ENCODE measurements around the gene CTDNEP1. TPM values are rescaled to one million over a fixed set of nuclear protein-coding genes. Genes with fewer than 3 reads are reported as not detected.
A peak's percentile ranks its signal among the peaks of the same experiment; 100 is the strongest.

Gene CTDNEP1
- total RNA-seq, 3 donors from 2014 or later (not counting 1 experiment from before 2014, with no cell fraction given) = 127 to 139 (median 131) TPM

- no peak overlapping the region for H3K27ac ChIP-seq (ENCODE audit: low read length)
- peaks cover 20% of the 10 kb centered on the region for H3K4me1 ChIP-seq (ENCODE audit: control insufficient read depth, insufficient read depth, low read length)
- Mint-ChIP-seq H3K9me3 (no peaks in the 10 kb centered on the region), H3K4me3 (no peak overlapping the region), H3K27me3 (ENCODE audit: low read depth in 2 of 2) (peaks cover 16 to 22% of the 10 kb centered on the region in 2 donors), H3K4me1 (peaks cover 17% of the 10 kb centered on the region in 2 donors), H3K36me3 (no peaks in the 10 kb centered on the region), H3K27ac (no peak overlapping the region)
- TF ChIP-seq CTCF (IDR thresholded peaks at IDR 0.05) = no peak
- no CpG with 5 or more reads among the region's 1 CpG for WGBS (ENCODE audit: insufficient coverage)
- H3K4me3 ChIP-seq (ENCODE audit: low read length) = no peak overlapping the region
- no peaks in the 10 kb centered on the region for H3K9me3 ChIP-seq (ENCODE audit: control insufficient read depth, insufficient read depth, low read length)
- peaks cover 19% of the 10 kb centered on the region for H3K27me3 ChIP-seq (ENCODE audit: control insufficient read depth, insufficient read depth, low read length)
- intact Hi-C loops (cut with micrococcal nuclease) = no loop called here
- ATAC-seq (no peak), DNase-seq (peak in 1 of 2 donors; percentile 2)
- H3K36me3 ChIP-seq (ENCODE audit: control insufficient read depth, insufficient read depth, low read length) = no peaks in the 10 kb centered on the region
Observed at GRCh38 chr17:7266784-7267183, 15.2 kb upstream of the CTDNEP1 start.

GRCh38 chr17:7263801-7264078, 12.2 kb upstream of the CTDNEP1 start:
- Histone ChIP-seq H3K27ac (ENCODE audit: low read length) (no peak overlapping the region), H3K4me3 (ENCODE audit: low read length) (no peak overlapping the region), H3K36me3 (ENCODE audit: control insufficient read depth, insufficient read depth, low read length) (peaks cover 9% of the 10 kb centered on the region), H3K4me1 (ENCODE audit: control insufficient read depth, insufficient read depth, low read length) (peaks cover 34% of the 10 kb centered on the region), H3K27me3 (ENCODE audit: control insufficient read depth, insufficient read depth, low read length) (peaks cover 24% of the 10 kb centered on the region), H3K9me3 (ENCODE audit: control insufficient read depth, insufficient read depth, low read length) (no peaks in the 10 kb centered on the region)
- intact Hi-C loops (cut with micrococcal nuclease) = no loop called here
- ATAC-seq (no peak), DNase-seq (no peak)
- peaks cover 17% of the 10 kb centered on the region in 2 donors for H3K4me1 Mint-ChIP-seq
- no peak overlapping the region for H3K27ac Mint-ChIP-seq
- no peaks in the 10 kb centered on the region for H3K36me3 Mint-ChIP-seq
- 47% methylated on average over 4 of the region's 4 CpGs for WGBS (ENCODE audit: insufficient coverage)
- no peaks in the 10 kb centered on the region for H3K9me3 Mint-ChIP-seq
- H3K4me3 Mint-ChIP-seq = peak overlapping the region; percentile 82
- no peak for TF ChIP-seq CTCF (IDR thresholded peaks at IDR 0.05)
- peaks cover 16 to 17% of the 10 kb centered on the region in 2 donors for H3K27me3 Mint-ChIP-seq (ENCODE audit: low read depth in 2 of 2)

- Mint-ChIP-seq H3K36me3 (no peaks in the 10 kb centered on the region), H3K27me3 (ENCODE audit: low read depth in 2 of 2) (peaks cover 16 to 17% of the 10 kb centered on the region in 2 donors), H3K9me3 (no peaks in the 10 kb centered on the region), H3K4me3 (peak overlapping the region; percentile 82), H3K4me1 (peaks cover 17% of the 10 kb centered on the region in 2 donors), H3K27ac (peak overlapping the region in 1 of 2 donors; percentile 80)
- TF ChIP-seq CTCF (IDR thresholded peaks at IDR 0.05) = no peak
- DNase-seq = peak in 1 of 2 donors; percentile 41
- intact Hi-C loops (cut with micrococcal nuclease) = no loop called here
- Histone ChIP-seq H3K9me3 (ENCODE audit: control insufficient read depth, insufficient read depth, low read length) (no peaks in the 10 kb centered on the region), H3K4me3 (ENCODE audit: low read length) (no peak overlapping the region), H3K36me3 (ENCODE audit: control insufficient read depth, insufficient read depth, low read length) (peaks cover 10% of the 10 kb centered on the region), H3K27ac (ENCODE audit: low read length) (no peak overlapping the region), H3K4me1 (ENCODE audit: control insufficient read depth, insufficient read depth, low read length) (peaks cover 34% of the 10 kb centered on the region), H3K27me3 (ENCODE audit: control insufficient read depth, insufficient read depth, low read length) (peaks cover 24% of the 10 kb centered on the region)
- WGBS (ENCODE audit: insufficient coverage) = 8% methylated on average over 26 of the region's 26 CpGs
- no peak for ATAC-seq
Observed at GRCh38 chr17:7262935-7263800, 11.6 kb upstream of the CTDNEP1 start.

Data from natural killer cell (primary cell).